GM20000 (cell line): Measurements from ENCODE around the gene SLC35C1.
"Not testable (repeated sequence)": the region's sequence is repeated elsewhere in the genome, so short reads cannot be mapped to it uniquely, and the experiment has no call there.

Experiments
- DNase-seq: peaks from one replicate; pipeline ENCODE4 v3.0.0; 2012; ENCODE audit warnings: low spot score
- TF ChIP-seq, protein P1 (sequence below): IDR thresholded peaks from 2 replicates; pipeline ENCODE4 v1.5.1; 2012; ENCODE audit warnings: mild to moderate bottlenecking, control low read depth; ENCODE audit errors: extremely low read depth, missing control alignments

The SLC35C1 gene

DNA sequence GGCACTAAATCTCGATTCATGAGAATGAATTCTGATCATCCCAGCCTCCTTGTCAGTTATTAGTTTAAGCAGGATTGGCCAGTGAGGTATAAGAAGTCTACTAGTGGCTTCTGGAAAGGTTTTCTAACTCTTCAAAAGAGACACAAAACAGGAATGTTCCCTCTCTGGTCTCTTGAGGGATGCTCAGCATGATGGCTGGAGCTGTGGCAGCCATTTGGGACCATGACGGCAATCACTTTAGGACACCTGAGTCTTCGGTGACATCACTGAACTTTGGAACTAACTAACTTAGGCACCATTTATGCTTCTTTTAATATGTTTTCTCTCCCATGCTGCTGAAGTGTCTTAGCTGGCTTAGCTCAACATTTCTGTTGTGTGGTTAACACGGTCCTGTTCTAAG, 22.2 kb downstream of the SLC35C1 start:
- TF ChIP-seq, protein P1, sequence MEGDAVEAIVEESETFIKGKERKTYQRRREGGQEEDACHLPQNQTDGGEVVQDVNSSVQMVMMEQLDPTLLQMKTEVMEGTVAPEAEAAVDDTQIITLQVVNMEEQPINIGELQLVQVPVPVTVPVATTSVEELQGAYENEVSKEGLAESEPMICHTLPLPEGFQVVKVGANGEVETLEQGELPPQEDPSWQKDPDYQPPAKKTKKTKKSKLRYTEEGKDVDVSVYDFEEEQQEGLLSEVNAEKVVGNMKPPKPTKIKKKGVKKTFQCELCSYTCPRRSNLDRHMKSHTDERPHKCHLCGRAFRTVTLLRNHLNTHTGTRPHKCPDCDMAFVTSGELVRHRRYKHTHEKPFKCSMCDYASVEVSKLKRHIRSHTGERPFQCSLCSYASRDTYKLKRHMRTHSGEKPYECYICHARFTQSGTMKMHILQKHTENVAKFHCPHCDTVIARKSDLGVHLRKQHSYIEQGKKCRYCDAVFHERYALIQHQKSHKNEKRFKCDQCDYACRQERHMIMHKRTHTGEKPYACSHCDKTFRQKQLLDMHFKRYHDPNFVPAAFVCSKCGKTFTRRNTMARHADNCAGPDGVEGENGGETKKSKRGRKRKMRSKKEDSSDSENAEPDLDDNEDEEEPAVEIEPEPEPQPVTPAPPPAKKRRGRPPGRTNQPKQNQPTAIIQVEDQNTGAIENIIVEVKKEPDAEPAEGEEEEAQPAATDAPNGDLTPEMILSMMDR, result no peak

DNA sequence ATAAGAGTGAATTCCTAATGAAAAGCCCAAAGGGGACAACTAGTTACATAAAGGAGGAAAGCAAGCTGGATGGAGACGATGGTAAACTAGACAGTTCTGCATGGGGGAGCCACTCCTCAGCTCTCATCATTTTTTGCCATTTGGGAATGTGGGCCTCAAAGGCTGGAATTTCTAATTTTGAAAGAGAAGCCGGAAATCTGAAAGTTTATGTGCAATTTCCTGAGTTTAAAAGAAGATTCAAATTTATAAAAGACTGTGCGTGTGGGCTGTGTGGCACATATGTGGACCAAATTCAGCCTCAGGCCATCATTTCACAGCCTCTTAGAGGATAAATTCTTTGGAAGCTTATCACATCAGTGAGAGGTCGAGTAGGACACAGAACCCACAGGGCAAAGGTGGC, 24.0 kb downstream of the SLC35C1 start:
- TF ChIP-seq, protein P1, result no peak
- DNase-seq, result no peak

More for the DNA sequence above, 22.2 kb downstream of the SLC35C1 start:
- DNase-seq, result no peak

DNA sequence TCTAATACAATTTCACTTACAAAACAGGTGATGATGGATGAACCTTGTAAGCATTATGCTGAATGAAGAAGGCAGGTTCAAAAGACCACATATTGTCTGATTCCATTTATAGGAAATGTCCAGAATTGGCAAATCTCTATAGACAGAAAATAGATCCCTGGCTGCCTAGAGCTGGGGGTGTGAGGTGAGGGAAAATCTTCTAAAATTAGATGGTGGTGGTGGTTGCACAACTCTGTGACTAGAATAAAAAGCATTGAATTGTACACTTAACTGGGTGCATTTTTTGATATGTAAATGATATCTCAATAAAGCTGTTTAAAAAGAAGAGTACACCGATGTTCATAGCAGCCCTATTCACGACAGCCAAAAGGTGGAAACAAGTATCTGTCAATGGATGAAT, 25.6 kb downstream of the SLC35C1 start:
- TF ChIP-seq, protein P1, result no peak
- DNase-seq, result no peak

DNA sequence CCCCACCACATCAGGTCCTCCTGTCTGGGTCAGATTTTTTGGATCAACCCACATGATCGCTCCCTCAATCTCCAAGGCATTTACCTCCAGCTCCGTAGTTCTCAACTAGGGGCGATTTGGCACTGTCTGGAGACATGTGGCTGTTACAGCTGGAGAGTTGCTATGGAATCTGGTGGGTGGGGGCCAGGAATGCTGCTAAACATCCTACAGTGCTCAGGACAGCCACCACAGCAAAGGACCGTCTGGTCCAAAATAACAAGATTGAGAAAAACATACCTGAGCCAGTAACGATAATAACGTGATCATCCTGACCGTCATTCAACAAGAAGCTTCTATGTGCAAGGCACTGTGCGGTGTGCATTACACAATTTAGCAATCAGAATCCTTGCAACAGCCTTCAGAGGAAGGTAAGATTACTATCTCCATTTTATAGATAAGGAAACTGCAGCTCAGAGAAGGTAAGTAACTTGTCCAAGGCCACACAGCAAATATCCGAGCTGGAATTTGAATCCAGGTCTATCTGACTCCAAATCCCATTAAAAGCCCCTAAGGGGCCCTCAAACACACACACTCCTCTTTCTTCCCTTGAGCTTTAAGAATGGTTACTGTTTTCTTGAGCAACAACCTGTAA, 28.0 kb downstream of the SLC35C1 start:
- no peak for DNase-seq

DNA sequence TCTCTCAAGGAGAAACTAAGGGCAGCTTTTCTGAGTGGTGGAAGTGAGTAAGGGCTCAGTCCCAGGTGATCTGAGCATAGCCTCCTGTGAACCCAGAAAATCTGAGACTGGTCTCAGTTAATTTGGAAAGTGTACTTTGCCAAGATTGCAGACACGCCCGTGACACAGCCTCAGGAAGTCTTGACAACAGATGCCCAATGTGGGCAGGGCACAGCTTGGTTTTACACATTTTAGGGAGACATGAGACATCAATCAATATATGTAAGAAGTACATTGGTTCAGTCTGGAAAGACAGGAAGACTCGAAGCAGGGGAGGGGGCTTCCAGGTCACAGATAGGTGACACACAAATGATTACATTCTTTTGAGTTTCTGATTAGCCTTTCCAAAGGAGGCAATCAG, 28.8 kb downstream of the SLC35C1 start:
- no peak for DNase-seq
- TF ChIP-seq, protein P1, result no peak

More for the DNA sequence above, 28.0 kb downstream of the SLC35C1 start:
- TF ChIP-seq, protein P1, result no peak

DNA sequence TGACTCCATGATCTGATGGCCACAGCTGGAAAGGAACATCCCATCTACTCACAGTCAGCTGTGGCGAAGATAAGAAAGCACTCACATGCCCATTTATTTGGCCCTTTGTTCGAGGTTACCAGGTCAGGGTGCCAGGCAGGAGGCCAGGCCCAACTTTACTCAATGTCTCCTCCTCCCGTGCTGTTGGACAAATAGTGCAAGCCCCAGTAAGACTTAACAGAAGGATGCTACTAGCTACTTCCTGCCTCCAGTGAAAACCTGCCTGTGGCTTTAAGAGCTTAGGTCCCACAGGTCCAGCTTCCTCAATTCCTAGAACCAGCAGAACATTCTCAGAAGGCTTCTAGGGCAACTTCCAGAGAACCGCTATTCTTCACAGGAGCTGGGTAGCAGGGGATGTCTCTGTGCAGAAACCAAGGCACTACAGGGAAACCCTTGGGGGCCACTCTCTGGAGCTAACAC, 29.4 kb downstream of the SLC35C1 start:
- DNase-seq, result no peak
- TF ChIP-seq, protein P1, result no peak

DNA sequence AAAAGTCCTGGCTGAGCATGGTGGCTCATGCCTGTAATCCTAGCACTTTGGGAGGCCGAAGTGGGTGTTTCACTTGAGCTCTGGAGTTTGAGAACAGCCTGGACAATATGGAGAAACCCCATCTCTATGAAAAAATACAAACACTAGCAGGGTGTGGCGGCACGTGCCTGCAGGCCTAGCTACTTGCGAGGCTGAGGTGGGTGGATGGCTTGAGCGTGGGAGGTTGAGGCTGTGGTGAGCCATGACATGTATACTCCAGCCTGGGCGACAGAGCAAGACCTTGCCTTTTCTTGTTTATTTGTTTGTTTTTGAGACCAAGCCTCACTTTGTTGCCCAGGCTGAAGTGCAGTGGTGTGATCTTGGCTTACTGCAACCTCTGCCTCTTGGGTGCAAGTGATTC, 34.3 kb downstream of the SLC35C1 start:
- TF ChIP-seq, protein P1, result no peak

DNA sequence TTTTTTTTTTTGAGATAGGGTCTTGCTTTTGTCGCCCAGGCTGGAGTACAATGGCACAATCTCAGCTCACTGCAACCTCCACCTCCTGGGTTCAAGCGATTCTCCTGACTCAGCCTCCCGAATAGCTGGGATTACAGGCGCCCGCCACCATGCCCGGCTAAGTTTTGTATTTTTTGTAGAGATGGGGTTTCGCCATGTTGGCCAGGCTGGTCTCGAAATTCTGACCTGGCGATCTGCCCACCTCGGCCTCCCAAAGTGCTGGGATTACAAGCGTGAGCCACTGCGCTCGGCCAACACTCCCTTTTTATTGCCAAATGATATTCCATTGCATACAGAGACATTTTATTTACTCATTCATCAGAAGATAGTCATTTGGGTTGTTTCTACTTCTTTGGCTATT, 35.3 kb downstream of the SLC35C1 start:
- DNase-seq, result not testable (repeated sequence)

More for the DNA sequence above, 34.3 kb downstream of the SLC35C1 start:
- no peak for DNase-seq
